Measurements from ENCODE around the gene STAB1.

DNA sequence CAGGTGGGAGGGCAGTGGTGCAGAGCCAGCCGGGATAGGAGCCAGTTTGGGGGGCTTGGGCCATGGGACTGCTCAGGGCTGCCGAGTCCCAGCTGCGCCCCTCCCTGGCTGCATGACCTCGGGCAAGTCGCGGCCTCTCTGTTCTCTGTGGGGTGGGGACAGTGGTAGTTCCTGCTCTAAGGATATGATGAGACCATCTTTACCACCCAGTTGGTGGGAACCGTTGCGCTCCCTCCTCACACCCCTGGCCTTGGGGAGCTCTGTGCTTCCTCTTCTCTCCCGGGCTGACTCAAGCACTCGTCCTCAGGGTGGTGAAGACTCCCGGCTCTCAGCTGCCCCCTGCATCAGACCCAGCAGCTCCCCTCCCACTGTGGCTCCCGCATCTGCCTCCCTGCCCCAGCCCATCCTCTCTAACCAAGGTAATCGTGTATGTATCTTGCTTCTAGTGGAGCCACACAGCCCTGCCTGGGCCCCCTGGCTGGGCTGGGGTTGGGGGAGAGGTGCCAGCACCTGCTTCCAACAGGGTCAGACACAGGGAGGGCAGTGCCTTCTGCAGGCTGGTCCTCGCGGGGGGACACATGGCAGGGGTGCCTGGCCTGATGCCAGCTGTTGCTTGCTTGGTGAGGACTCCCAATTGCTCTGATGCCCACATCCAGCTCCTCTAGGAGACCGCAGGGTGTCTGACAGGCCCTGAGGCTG lies 15.1 kb upstream of the STAB1 start:
- TF ChIP-seq, protein P1, sequence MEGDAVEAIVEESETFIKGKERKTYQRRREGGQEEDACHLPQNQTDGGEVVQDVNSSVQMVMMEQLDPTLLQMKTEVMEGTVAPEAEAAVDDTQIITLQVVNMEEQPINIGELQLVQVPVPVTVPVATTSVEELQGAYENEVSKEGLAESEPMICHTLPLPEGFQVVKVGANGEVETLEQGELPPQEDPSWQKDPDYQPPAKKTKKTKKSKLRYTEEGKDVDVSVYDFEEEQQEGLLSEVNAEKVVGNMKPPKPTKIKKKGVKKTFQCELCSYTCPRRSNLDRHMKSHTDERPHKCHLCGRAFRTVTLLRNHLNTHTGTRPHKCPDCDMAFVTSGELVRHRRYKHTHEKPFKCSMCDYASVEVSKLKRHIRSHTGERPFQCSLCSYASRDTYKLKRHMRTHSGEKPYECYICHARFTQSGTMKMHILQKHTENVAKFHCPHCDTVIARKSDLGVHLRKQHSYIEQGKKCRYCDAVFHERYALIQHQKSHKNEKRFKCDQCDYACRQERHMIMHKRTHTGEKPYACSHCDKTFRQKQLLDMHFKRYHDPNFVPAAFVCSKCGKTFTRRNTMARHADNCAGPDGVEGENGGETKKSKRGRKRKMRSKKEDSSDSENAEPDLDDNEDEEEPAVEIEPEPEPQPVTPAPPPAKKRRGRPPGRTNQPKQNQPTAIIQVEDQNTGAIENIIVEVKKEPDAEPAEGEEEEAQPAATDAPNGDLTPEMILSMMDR (IDR thresholded peaks at IDR 0.05 in 4 of 5, conservative IDR thresholded peaks at IDR 0.05 in 1 of 5) = no peak
- no peak for TF ChIP-seq POLR2A (IDR thresholded peaks at IDR 0.05)

All from gastrocnemius medialis (tissue), 4 donors.